NCI-H1436 treated with DMSO at 0.1 percent for 48 hours (cell line): Measurements from ENCODE around the gene IRGQ.
"Not testable (repeated sequence)": the region's sequence is repeated elsewhere in the genome, so short reads cannot be mapped to it uniquely, and the experiment has no call there.

Source experiments
- DNase-seq: peaks from one replicate; lab custom pipeline; 2025; lab: John Stamatoyannopoulos, UW

Gene IRGQ

GRCh38 chr19:43598445-43599240 lies 2.7 kb upstream of the IRGQ start:
- no peak for DNase-seq

GRCh38 chr19:43597876-43598275 lies 1.9 kb upstream of the IRGQ start:
- no peak for DNase-seq

- DNase-seq: no peak
These were observed 1.0 kb upstream of the IRGQ start for GRCh38 chr19:43596842-43597461.

GRCh38 chr19:43595605-43595998 lies 332 bp downstream of the IRGQ start:
- DNase-seq: no peak

- peak; percentile 3 for DNase-seq
These were observed 977 bp downstream of the IRGQ start for GRCh38 chr19:43594710-43595604.

GRCh38 chr19:43594081-43594697 lies 1.7 kb downstream of the IRGQ start:
- DNase-seq: no peak

GRCh38 chr19:43592800-43593350 lies 3.1 kb downstream of the IRGQ start:
- DNase-seq: no peak

GRCh38 chr19:43591904-43592772 lies 3.8 kb downstream of the IRGQ start:
- no peak for DNase-seq

- DNase-seq: no peak
These were observed 6.3 kb downstream of the IRGQ start for GRCh38 chr19:43589678-43590077.

GRCh38 chr19:43589277-43589676 lies 6.7 kb downstream of the IRGQ start:
- no peak for DNase-seq

GRCh38 chr19:43587029-43587428 lies 8.9 kb downstream of the IRGQ start:
- not testable (repeated sequence) for DNase-seq

GRCh38 chr19:43586346-43586745 lies 9.6 kb downstream of the IRGQ start:
- DNase-seq: no peak

- DNase-seq: no peak
These were observed 11.4 kb downstream of the IRGQ start for GRCh38 chr19:43584484-43584883.

- DNase-seq: no peak
These were observed 13.4 kb downstream of the IRGQ start for GRCh38 chr19:43582495-43582894.

GRCh38 chr19:43581467-43581866 lies 14.5 kb downstream of the IRGQ start:
- DNase-seq: no peak

GRCh38 chr19:43578787-43579186 lies 17.1 kb downstream of the IRGQ start:
- DNase-seq: no peak

GRCh38 chr19:43575955-43576878 lies 19.7 kb downstream of the IRGQ start:
- DNase-seq: no peak

GRCh38 chr19:43575156-43575950 lies 20.6 kb downstream of the IRGQ start, which contains the start of the genes PINLYP and XRCC1:
PINLYP (plus strand) TSS chr19:43575801; CDS start chr19:43577192, 1,391 bp downstream.
XRCC1 (minus strand) TSS chr19:43575527; CDS start chr19:43575458, 69 bp downstream.
- DNase-seq: peak; percentile 94
